ENCODE data around the gene ST3GAL3.

- TF ChIP-seq, protein P1, sequence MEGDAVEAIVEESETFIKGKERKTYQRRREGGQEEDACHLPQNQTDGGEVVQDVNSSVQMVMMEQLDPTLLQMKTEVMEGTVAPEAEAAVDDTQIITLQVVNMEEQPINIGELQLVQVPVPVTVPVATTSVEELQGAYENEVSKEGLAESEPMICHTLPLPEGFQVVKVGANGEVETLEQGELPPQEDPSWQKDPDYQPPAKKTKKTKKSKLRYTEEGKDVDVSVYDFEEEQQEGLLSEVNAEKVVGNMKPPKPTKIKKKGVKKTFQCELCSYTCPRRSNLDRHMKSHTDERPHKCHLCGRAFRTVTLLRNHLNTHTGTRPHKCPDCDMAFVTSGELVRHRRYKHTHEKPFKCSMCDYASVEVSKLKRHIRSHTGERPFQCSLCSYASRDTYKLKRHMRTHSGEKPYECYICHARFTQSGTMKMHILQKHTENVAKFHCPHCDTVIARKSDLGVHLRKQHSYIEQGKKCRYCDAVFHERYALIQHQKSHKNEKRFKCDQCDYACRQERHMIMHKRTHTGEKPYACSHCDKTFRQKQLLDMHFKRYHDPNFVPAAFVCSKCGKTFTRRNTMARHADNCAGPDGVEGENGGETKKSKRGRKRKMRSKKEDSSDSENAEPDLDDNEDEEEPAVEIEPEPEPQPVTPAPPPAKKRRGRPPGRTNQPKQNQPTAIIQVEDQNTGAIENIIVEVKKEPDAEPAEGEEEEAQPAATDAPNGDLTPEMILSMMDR (conservative IDR thresholded peaks at IDR 0.05; ENCODE audit: low read depth in 2 of 2): no peak
- TF ChIP-seq POLR2AphosphoS5 (IDR thresholded peaks at IDR 0.05; ENCODE audit: low read depth) (no peak), EZH2phosphoT487 (IDR thresholded peaks at IDR 0.05; ENCODE audit: unreplicated experiment) (no peak), EZH2 (IDR thresholded peaks at IDR 0.05; ENCODE audit: low read depth, unreplicated experiment) (no peak), JUNB (IDR thresholded peaks at IDR 0.05; ENCODE audit: unreplicated experiment) (no peak), ZNF331 (CRISPR knock-in tag; IDR thresholded peaks at IDR 0.05; ENCODE audit: low read depth) (no peak), ZNF114 (CRISPR knock-in tag; IDR thresholded peaks at IDR 0.05) (no peak), REST (IDR thresholded peaks at IDR 0.05; ENCODE audit: unreplicated experiment) (no peak), ZNF462 (CRISPR knock-in tag; IDR thresholded peaks at IDR 0.05) (no peak)
These were observed 127.1 kb downstream of the ST3GAL3 start for GRCh38 chr1:43834280-43835081.

All from GM23338 (cell line).